ENCODE data around the gene POU3F4. TPM values are rescaled to one million over a fixed set of nuclear protein-coding genes. Genes with fewer than 3 reads are reported as not detected.

Gene POU3F4
- polyA plus RNA-seq (2011; rRNA removed) (not detected in 2 replicates), polyA minus RNA-seq (2011; rRNA and poly(A)+ RNA removed) (not detected in 2 replicates)

DNA sequence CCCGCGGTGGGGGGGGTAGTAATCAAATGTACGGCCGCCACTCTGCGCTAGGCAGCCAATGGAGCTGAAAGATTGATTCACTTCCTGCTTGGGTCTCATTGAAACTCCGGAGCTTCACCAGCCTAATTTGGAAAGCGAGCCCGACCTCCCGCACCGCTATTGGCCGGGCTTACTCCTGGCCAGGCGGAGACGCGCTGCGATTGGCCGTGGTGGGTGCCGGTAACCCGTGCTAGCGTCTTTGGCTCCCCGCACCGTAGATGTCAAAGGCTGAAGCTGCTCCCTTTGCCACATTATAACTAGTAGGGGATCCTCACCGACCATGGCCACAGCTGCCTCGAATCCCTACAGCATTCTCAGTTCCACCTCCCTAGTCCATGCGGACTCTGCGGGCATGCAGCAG lies at the start of gene POU3F4:
TSS of gene POU3F4 (plus strand) at position 285 of the 400 bp plus-strand sequence. CDS start at position 320, 35 bp downstream.
- POLR2A ChIA-PET, result no interaction called here
- Histone ChIP-seq H3K27me3 (ENCODE audit: control insufficient read depth, insufficient read depth, low read length) (no peaks in the 10 kb centered on the region), H3K36me3 (ENCODE audit: control insufficient read depth, insufficient read depth, low read length) (no peaks in the 10 kb centered on the region), H3K4me3 (ENCODE audit: low read depth, low read length) (no peak within 1 kb of the TSS)
- no peak for DNase-seq (ENCODE audit: low read depth)
- CTCF ChIA-PET, result no interaction called here
- no peak for TF ChIP-seq CTCF (IDR thresholded peaks at IDR 0.05; ENCODE audit: insufficient read depth, low read depth, low read length)

DNA sequence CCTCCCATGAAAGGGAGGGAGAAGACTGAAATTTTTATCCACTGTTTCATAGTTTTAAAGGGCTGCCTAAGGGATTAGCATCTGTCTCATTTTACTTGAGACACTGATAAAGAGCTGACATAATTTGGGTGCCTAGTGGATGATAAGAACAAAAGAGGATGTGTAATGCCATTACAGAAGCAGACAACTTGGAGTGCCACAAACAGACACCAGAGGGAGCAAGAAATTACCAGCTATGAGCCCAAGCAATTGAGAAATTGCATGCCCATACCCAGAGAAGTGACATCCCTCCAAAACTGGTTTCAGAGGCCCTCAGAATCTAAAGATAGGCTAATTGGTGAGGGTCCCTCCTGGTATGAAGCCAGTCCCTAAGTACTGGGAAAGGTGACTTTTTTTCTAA lies 38.5 kb upstream of the POU3F4 start:
- POLR2A ChIA-PET, result no interaction called here
- no peaks in the 10 kb centered on the region for H3K36me3 ChIP-seq (ENCODE audit: control insufficient read depth, insufficient read depth, low read length)
- no peak for DNase-seq (ENCODE audit: low read depth)
- no peaks in the 10 kb centered on the region for H3K27me3 ChIP-seq (ENCODE audit: control insufficient read depth, insufficient read depth, low read length)
- TF ChIP-seq CTCF (IDR thresholded peaks at IDR 0.05; ENCODE audit: insufficient read depth, low read depth, low read length), result no peak
- H3K4me3 ChIP-seq (ENCODE audit: low read depth, low read length), result no peak overlapping the region
- CTCF ChIA-PET, result no interaction called here

- Histone ChIP-seq H3K27me3 (ENCODE audit: control insufficient read depth, insufficient read depth, low read length) (no peaks in the 10 kb centered on the region), H3K4me3 (ENCODE audit: low read depth, low read length) (no peak overlapping the region), H3K36me3 (ENCODE audit: control insufficient read depth, insufficient read depth, low read length) (no peaks in the 10 kb centered on the region)
- DNase-seq (ENCODE audit: low read depth), result no peak
- ChIA-PET POLR2A (no interaction called here), CTCF (no interaction called here)
- TF ChIP-seq CTCF (IDR thresholded peaks at IDR 0.05; ENCODE audit: insufficient read depth, low read depth, low read length), result no peak
Measured at GRCh38 chrX:83495898-83496297, 12.2 kb upstream of the POU3F4 start.

DNA sequence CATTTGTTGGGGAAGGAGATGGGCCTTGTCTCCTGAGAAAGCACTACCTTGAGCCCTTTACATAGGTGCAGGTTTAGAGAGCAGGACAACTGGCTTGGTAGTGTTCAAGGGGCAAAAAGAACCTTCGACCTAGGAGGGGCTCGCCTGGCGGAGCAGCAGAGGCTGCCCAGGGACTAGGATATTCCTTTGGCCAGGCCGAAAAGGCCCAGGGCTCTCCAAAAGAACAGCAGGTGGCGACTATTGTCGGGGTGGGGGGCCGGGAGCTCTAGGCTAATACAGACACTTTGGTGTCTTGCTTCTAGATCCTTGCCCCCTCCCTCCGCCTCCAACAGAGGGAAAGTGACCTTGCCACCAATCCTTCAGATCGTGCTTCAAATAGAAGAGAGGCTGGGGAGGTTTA lies 7.1 kb upstream of the POU3F4 start:
- TF ChIP-seq CTCF (IDR thresholded peaks at IDR 0.05; ENCODE audit: insufficient read depth, low read depth, low read length), result no peak
- DNase-seq (ENCODE audit: low read depth), result no peak
- POLR2A ChIA-PET, result no interaction called here
- no peak overlapping the region for H3K4me3 ChIP-seq (ENCODE audit: low read depth, low read length)
- H3K27me3 ChIP-seq (ENCODE audit: control insufficient read depth, insufficient read depth, low read length), result no peaks in the 10 kb centered on the region
- CTCF ChIA-PET, result no interaction called here
- H3K36me3 ChIP-seq (ENCODE audit: control insufficient read depth, insufficient read depth, low read length), result no peaks in the 10 kb centered on the region

- Histone ChIP-seq H3K4me3 (ENCODE audit: low read depth, low read length) (no peak overlapping the region), H3K36me3 (ENCODE audit: control insufficient read depth, insufficient read depth, low read length) (no peaks in the 10 kb centered on the region), H3K27me3 (ENCODE audit: control insufficient read depth, insufficient read depth, low read length) (no peaks in the 10 kb centered on the region)
- no peak for DNase-seq (ENCODE audit: low read depth)
- TF ChIP-seq CTCF (IDR thresholded peaks at IDR 0.05; ENCODE audit: insufficient read depth, low read depth, low read length), result no peak
- ChIA-PET CTCF (no interaction called here), POLR2A (no interaction called here)
Measured at GRCh38 chrX:83501530-83501929, 6.6 kb upstream of the POU3F4 start.

Data from BJ (cell line).